Measurements from ENCODE around the gene TSPAN5.
A peak's percentile ranks its signal among the peaks of the same experiment; 100 is the strongest.
"Not testable (repeated sequence)": the region's sequence is repeated elsewhere in the genome, so short reads cannot be mapped to it uniquely, and the experiment has no call there.

Gene TSPAN5

DNA sequence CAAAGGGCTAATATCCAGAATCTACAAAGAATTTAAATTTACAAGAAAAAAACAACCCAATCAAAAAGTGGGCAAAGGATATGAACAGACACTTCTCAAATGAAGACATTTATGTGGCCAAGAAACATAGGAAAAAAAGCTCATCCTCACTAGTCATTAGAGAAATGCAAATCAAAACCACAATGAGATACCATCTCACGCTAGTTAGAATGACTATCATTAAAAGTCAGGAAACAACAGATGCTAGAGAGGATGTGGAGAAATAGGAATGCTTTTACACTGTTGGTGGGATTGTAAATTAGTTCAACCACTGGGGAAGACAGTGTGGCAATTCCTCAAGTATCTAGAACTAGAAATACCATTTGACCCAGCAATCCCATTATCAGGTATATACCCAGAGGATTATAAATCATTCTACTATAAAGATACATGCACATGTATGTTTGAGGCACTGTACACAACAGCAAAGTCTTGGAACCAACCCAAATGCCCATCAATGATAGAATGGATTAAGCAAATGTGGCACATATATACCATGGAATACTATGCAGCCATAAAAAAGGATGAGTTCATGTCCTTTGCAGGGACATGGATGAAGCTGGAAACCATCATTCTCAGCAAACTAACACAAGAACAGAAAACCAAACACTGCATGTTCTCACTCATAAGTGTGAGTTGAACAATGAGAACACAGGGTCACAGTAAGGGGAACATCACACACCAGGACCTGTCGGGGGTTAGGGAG lies 197.1 kb downstream of the TSPAN5 start:
- not testable (repeated sequence) for DNase-seq (ENCODE audit: low spot score)

GRCh38 chr4:98457422-98457821 lies 201.0 kb downstream of the TSPAN5 start:
- DNase-seq (ENCODE audit: low spot score): not testable (repeated sequence)

DNA sequence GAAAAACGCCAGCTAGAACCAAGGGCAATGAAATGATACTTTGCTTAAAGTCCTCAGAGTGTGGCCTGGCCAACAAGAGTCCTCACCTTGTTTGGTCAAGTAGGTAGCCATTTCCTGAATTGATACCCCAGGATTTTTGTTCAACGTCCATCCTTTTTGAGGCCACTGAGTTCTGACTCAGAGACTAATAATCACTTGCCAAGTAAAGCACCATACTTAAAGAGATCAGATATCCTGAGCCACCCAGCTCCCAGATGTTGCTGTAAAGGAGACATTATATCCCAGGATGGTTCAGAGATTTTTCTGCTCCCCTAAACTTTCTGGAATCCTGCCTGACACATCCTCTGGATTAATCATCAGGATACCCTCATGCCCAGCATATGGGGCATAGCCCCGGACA lies 206.3 kb downstream of the TSPAN5 start:
- no peak for DNase-seq (ENCODE audit: low spot score)

DNA sequence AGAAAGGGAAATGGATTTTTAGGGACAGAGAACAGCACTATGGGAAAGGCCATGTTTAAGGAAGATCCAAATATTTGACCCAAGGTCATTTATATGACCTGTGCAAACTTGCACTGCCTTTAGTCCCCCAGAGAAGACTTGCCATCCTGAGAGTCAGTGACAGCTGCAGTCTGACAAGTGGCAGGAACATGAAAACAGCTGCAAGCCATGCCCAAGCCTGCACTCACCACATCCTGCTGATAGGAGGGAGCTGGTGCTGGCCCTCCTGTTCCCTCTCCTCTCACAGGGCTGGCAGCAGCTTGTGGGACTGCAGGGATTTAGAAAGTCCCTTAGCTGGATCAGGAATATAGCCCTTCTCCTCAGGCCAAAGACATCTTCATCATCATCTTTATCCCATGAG lies 209.5 kb downstream of the TSPAN5 start:
- DNase-seq (ENCODE audit: low spot score): no peak

- no peak for DNase-seq (ENCODE audit: low spot score)
Observed at GRCh38 chr4:98447648-98448047, 210.8 kb downstream of the TSPAN5 start.

DNA sequence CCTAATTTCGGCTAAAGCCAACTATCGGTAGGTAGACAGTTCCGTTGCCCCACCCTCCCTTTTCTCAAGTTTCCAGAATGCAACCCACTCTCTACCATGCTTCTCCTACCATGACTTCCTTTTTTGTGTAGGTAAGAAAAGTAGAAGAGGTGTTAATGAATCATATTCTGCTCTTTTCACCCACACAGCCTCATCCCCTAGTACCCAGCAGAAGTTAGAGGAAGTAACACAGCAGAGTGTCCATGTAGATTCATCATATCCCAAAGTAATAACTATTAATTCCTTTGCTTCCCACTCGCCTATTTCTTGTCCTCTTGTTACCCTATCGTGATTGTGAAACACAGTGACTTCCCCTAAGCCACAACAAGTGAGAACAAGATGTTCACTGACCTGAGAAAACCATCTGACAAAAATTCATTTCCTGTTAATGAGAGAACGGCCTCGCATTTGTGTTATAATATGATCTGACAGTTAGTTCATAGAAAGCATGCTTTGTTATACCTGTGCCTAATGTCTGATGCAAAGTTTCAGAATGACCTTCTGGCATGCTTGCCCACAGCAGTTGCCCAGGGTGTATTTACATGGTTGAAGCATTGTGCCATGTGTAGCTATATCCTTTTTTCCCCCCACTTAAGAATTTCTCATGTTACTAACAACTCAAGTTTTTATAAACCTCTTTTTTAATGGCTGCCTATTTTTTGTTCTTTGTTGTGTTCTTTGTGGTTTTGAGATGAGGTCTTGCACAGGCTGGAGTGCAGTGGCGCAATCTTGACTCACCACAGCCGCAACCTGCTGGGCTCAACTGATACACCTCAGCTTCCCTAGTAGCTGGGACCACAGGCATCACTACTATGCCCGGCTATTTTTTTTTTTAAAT lies 211.7 kb downstream of the TSPAN5 start:
- no peak for DNase-seq (ENCODE audit: low spot score)

DNA sequence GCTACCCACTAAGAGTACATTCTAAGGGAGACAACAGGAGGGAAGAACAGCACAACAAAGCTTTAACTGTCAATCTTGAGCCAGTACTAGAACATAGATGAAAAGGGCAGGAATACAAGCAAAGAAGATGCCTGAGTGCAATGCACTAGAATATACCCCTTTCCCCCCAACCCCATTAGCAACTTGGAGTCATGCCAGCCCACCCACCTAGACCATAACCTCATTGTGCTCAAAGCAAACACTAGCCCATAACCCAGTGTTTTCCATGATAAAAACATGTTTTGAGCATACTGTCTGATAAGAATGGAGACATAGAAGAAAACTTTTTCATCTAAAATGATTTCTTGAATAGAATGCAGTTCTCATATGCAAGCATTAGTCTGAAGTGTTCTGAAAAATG lies 214.0 kb downstream of the TSPAN5 start:
- DNase-seq (ENCODE audit: low spot score): no peak

DNA sequence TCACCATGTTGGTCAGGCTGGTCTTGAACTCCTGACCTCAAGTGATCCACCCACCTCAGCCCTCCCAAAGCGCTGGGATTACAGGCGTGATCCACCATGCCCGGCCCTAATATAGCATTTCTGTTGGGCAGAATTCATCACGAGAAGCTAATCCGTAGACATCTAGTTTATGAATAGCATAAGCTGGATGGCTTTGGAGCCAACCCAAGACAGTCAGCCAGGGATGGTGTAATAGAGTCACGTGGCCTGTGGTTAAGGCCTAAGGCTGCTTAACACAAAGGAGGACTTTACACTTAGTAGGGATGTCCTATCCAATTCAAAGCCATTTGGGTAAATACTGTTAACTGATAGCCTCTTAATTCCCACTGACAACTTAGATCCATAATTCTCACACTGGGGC lies 223.6 kb downstream of the TSPAN5 start:
- no peak for DNase-seq (ENCODE audit: low spot score)

DNA sequence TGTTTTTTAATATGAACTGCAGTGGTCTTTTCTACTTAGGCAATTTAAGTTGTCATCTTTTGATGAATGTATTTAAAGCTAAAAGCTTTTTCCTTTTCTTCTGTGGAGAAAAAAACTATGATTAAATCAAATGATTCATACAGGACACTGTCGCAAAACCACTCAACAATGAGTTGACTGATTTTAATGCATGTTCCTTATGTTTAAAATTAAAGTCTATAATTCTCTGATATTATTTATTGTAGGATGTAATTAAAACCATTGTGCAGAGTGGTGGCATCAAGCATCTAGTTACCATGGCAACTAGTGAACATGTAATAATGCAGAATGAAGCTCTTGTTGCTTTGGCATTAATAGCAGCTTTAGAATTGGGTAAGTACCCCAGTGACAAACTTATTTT lies 224.7 kb downstream of the TSPAN5 start:
- DNase-seq (ENCODE audit: low spot score): no peak

- peak; percentile 47 for DNase-seq (ENCODE audit: low spot score)
Observed at GRCh38 chr4:98430708-98431403, 227.6 kb downstream of the TSPAN5 start.

GRCh38 chr4:98423009-98423408 lies 235.4 kb downstream of the TSPAN5 start:
- DNase-seq (ENCODE audit: low spot score): no peak

DNA sequence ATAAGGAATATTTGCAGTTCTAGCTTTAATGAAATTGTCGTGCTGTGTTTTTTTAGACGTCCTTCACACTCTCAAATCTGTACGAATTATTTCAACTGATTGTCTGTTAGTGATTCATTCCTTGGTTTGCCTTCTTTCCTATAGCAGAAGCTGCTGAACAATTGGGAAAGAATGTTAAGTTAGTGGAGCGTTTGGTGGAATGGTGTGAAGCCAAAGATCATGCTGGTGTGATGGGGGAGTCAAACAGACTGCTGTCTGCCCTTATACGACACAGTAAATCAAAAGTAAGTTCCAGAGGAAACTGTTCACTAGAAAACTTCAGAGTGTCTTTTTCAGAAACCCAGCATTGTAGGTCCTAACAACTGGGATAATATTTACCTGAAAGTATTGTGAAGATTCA lies 237.3 kb downstream of the TSPAN5 start:
- no peak for DNase-seq (ENCODE audit: low spot score)
